Glomerular visceral epithelial cell (primary cell): ENCODE results near the gene RIMKLA.

Experiments
- DNase-seq: peaks from one replicate; pipeline ENCODE4 v3.0.0-alpha.2; 2016; ENCODE audit errors: extremely low spot score

Gene RIMKLA, protein sequence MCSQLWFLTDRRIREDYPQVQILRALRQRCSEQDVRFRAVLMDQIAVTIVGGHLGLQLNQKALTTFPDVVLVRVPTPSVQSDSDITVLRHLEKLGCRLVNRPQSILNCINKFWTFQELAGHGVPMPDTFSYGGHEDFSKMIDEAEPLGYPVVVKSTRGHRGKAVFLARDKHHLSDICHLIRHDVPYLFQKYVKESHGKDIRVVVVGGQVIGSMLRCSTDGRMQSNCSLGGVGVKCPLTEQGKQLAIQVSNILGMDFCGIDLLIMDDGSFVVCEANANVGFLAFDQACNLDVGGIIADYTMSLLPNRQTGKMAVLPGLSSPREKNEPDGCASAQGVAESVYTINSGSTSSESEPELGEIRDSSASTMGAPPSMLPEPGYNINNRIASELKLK

DNA sequence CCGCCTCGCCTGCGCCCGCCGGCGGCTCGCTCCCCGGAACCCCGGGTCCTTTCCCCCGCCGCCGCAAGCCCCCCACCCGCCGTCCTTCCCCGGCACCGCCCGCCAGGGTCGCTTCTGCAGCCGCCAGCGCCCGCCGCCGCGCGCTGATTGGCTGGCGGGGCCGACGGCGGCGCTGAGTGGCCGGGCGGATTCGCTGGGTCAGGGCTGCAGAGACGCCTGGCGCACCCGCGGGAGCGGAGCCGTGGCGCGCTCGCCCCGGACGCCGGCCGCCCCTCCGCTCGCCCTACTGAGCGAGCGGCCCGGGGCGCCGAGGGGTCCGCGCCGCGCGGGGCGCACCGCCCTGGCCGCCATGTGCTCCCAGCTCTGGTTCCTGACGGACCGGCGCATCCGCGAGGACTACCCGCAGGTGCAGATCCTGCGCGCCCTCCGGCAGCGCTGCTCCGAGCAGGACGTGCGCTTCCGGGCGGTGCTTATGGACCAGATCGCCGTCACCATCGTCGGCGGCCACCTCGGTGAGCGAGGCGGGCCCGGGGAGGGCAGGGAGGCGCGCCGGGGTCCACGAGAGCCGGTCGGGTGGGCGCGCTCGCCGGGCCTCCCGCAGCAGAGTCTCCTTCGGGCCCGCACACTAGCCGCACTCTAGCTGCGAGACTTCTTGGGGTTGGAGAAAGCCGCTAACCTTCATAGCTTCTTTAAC, at the start of gene RIMKLA:
RIMKLA (plus strand) TSS at position 207 of the 694 bp plus-strand sequence; CDS start at position 350, 143 bp downstream.
- peak; percentile 54 for DNase-seq

DNA sequence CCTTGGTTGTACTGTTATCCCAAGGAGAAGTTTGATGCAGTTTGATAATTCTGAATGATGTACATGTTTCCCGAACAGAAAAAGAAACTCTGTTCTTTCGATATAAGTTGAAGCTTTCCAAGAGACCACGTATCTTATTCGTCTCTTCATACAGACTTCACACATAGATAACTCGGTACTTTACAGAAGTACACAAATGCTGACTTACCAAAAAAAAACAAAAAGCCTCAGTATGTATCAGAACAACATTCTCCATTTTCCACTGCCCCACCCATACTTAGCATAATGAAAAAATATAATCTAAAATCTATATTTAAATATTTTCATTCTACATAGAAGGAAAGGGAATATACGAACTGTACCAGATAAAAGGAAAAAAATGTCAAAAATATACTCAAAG, 47.7 kb upstream of the RIMKLA start:
- DNase-seq = no peak

DNA sequence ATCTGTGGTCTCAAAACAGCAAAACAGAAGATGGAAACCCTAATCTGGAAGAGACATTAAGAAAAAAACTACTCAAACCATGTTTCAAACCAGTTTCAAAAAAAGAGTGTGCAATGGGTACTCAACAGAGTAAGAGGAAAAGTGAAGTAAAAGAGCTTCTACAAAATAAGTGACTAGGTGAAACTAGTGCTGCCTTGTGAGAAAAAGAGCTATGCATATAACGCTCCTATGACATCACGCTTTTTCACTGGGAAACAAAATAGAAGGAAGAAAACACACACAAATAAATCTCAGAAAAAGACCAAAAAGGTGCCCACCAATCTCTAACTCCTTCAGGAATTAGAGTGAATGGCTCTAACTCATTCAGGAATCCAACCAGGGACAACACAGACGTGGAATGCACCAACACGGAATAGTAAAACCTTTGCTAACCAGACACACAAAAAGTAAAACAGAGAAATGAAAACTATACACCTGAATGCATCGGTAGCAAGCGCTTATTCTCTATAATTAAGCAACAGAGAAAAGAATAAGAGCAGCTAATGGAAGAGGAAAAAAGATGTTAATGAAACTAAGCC, 46.8 kb upstream of the RIMKLA start:
- no peak for DNase-seq

DNA sequence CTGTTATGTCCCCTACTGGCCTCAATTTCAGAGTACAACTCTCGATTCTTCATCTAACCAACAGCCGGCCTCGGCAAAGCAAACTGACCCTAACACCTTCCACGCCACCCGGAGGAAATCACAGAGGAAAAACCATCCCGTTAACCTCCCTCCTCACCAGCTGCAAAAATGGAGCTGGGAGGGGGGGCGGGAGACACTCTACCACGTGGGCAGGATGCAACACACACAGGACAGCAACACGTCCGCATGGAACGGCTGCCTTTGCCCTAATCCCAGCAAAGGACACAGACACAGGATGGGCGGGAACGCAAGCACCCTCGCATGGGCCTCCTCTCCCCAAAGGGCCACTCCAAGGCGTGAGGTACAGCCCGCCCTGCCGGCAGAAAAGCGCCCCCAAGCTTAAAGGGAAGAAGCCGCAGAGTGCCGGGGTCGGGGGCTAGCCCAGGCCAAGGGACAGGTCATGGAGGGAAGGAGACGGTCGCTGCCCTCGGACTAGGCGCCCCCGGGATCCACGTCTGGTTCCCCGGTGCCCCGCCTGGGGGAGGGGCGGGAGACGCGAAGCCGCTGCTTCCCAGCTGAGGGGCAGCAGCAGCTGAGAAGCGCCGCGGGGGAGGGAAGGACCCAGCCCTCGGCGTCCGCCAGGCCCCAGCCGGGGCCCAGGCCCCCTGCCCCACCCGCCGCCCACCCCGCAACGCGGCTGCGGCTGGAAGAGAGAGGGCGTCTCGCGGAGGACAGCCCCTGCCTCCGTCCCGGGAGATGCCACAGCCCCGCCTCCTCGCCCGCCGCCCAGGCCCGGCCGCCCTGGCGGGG, 46.1 kb upstream of the RIMKLA start:
- DNase-seq = peak; percentile 63

DNA sequence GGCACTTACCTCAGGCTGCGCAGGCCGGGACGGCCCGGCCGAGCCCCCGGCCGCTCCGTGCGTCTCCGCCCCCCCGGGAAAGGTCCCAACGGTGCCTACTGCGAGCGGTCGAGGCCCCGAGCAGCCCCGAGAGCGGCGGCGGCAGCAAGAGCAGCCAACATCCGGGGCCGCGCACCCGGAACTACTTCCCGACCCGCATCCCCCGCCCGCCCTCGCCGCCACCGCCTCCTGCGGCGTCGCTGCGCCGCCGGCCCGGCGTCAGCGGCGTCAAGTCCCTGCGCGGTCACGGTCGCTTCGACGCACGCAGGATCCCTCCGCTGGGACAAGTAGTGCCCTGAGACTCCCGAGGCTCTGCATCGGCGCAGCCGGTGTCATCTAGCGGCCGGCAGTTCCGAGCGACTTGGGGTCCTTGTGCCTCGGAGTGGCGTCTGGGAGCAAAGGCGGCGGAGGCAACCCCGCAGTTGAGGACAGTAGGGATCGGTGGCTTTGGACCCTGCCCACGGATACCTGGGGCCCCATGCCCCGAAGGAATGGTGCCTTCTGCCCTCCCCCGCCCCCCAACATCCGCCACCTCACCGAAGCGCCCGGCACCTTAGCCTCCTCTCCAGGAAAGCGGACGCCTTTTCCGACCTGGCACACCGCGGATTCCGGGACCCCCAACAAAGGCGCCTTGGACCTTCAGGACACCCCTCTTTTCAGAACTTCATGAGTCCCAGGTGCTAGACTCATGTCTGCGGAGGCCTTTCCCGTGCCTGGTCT, 45.4 kb upstream of the RIMKLA start, which contains the start of gene FOXJ3:
FOXJ3 (minus strand) TSS at position 186 of the 759 bp plus-strand sequence. CDS start 24,142 bp downstream, outside the sequence.
- DNase-seq = peak; percentile 95

DNA sequence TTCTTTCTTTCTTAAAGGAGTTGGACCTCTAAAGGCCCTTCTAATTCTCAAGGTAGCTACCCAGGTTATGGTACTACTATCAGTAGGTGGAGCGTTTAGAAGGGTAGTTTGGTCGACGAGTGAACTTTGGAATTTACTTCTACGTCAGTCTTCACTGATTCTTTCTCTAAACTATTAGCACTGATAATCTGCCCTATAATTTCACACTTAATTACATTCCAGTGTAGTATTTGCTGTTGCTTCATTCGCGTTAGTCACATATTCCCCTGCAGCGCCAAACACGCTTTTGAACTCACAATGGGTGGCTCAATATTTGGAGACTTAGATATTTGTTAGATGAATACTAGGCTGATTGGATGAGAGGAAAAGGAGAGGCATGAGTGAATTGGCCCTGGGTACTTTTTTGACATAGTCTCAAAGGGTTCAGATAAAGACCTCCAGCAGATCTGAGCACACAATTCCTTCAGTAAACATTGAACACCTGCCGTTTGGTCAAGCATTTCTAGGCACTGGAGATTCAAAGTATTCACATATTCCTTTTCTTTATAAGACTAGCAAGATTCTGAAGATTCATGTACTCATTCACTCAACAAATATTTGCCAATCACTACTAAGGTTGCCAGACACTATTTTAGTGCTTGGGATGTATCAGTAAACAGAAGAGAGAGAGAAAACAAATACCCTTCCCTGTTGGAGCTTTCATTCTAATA, 44.6 kb upstream of the RIMKLA start:
- no peak for DNase-seq

DNA sequence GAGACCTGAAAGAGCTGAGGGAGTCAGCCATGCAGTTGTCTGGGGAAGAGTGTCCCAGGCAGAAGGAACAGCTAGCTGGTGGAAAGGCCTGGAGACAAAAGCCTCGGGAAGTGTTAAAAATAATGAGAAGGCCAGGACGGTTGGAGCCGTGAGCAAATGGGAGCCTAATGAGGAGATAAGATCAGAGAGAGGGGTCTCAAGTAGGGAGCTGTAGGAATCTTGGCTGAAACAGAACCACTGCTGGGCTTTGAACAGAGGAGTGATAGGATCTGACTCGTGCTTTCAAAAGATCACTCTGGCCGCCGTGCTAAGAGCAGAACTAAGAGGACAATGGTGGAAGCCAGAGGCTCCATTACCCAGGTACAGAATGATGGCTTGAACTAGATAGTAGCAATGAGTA, 43.6 kb upstream of the RIMKLA start:
- DNase-seq = no peak

DNA sequence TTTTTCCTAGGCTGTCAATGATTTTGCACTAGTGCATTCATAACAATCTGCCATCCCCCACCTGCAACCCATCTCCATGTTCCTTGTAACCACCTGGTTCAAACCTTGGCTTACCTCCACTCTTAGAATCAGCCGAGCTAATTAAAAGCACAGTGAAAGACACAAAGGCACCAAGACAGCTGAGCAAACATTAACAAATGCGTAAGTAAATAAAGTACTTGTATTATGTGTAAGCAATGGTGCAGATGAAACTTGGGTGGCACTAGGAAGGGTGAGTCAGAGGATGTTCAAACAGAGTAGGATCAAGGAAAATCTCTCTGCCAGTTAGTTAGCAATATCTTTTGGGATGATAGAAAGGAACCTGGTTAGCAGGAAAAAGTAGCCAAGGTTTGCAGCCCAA, 40.5 kb upstream of the RIMKLA start:
- peak; percentile 23 for DNase-seq

DNA sequence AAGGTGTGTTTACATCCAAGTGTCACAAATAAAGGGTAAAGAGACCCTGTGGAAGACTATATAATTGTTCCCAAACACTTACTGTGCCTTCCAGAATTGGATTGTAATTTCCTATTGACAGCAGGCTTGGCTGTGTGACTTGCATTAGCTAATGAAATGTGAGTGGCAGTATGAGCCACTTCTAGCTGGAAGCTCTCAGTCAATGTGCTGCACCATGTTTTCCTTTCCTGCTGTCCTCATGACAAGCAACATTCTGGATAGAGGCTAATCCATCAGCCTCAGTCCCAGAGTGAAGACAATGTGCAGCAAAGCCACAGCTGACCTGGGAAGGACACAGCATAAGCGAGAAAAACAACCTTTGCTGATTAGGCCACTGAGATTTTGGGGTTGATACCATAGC, 39.7 kb upstream of the RIMKLA start:
- DNase-seq = no peak

DNA sequence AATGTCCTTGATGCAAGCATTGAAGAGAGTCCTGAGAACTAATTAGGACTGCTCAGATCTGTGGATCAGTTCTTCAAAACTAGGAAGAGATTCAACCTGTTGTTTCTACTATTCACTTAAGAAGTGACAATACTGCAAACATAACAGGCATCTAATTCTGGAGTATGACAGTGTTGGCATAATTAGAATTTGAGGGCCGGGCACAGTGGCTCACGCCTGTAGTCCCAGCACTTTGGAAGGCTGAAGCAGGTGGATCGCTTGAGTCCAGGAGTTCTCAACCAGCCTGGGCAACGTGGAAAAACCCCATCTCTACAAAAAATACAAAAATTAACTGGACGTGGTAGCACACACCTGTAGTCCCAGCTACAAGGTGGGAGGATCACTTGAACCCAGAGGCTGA, 37.5 kb upstream of the RIMKLA start:
- no peak for DNase-seq

DNA sequence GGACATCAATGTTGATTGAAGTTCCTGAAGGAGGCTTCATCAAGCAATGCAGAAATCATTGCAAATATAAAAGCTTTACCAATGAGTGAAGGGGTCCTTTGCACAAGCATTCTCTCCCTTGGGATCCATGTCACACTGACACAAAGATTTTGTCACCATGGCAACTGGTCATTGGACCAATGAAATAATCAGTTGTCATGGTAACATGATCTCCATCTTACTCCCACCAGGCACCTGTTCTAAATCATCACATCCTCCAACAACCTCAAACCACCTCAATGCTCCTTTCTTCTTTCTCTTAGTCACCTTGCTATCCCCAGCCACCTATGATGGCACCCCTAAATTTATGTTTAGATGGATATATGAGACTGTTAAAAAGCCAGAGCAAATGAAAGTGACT, 32.1 kb upstream of the RIMKLA start:
- DNase-seq = no peak

DNA sequence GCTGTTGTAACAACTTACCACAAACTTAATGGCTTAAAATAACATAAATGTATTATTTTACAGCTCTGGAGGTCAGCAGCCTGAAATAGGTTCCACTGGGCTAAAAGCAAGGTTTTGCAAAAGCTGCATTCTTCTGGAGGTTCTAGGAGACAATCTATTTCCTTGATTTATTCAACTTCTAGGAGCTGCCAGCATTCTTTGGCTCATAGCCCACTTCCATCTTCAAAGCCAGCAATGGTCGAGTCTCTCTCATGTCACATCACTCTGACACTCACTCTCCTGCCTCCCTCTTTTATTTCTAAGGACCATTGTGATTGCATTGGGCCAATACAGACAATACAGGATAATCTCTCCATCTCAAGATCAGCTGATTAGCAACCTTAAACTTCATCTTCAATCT, 30.5 kb upstream of the RIMKLA start:
- no peak for DNase-seq

DNA sequence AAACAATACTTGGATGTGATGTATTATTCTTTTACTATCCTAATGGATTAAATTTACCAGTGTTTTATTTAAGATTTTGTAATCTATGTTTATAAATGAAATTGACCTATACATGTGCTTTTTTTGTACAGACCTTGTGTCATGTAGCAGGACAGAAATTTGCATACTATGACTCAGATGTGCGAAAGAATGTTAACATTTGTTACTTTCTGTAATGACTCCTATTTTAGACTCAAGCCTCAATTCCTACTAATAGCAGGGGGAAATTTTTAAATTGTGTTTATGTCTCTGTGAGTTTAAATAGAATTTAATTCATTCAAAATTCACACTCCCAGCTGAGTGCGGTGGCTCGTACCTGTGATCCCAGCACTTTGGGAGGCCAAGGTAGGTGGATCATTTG, 21.8 kb upstream of the RIMKLA start:
- no peak for DNase-seq

DNA sequence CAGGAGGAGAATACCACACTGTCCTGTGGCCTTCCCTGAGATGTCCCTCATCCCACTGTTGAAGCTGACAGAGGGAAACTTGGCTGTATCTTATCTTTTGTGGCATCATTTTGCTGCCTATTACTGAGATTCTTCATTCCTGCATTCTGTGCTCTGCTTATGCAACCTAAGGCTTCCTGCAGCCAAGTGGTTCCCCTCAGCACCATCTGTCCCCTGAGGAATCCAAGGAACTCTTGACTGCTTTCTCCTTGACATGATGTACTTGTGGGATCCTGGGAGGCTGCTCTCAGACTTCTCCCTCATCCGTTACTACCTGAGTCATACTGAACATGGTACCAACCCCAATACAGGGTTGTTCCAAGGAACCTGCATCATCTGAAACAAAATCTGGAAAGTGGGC, 21.1 kb upstream of the RIMKLA start:
- DNase-seq = no peak

DNA sequence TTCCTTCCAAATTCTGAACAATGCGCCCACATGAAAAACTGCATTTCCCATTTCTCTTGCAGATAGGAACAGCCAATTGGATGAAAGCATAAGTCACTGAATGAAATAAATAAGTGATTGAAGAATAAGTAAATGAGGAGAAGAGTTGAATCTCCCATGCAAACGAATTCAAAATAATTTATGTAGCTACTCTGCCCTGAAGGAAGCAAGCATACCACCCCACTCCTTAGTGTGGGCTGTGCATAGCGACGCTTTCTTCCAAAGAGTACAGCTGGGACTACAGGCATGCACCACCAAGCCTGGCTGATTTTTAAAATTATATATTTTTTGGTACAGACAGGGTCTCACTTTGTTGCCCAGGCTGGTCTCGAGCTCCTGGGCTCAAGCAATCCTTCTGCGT, 16.5 kb upstream of the RIMKLA start:
- no peak for DNase-seq

DNA sequence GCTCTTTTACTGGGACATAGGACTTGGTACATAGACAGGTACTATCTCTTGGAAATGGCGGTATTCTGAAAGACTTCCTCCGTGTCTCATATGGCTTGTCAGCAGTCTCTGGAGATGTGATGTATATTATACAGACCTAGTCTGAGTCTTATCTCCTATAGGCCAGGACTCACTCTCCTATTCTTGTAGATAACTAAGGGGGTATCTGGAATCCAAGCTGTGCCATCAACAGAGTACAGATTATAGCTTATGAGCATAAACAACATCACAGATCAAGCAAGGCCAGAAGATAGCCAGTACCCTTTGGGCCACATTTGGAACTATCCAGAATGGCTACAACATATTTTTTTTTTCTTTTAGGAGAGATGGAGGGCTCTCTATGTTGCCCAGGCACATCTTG, 16.1 kb upstream of the RIMKLA start:
- DNase-seq = no peak

DNA sequence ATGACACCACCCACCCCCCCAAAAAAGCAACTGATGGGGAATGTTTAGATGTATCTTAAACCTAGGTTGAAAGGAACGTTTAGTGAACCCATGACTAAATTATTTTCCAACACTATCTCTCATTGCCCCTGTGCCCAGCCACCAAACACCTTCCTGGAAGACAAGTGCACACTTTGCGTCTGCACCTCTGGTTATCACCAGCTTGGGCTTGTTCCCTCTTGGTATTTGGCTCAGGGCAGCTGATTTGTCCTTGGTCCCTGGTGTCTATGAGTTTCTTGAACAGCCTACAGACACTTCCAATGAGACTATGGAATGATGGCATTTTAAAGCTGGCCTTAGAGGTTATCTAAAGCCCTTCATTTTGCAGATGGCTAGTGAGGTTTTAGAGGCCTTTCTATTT, 15.5 kb upstream of the RIMKLA start:
- no peak for DNase-seq

DNA sequence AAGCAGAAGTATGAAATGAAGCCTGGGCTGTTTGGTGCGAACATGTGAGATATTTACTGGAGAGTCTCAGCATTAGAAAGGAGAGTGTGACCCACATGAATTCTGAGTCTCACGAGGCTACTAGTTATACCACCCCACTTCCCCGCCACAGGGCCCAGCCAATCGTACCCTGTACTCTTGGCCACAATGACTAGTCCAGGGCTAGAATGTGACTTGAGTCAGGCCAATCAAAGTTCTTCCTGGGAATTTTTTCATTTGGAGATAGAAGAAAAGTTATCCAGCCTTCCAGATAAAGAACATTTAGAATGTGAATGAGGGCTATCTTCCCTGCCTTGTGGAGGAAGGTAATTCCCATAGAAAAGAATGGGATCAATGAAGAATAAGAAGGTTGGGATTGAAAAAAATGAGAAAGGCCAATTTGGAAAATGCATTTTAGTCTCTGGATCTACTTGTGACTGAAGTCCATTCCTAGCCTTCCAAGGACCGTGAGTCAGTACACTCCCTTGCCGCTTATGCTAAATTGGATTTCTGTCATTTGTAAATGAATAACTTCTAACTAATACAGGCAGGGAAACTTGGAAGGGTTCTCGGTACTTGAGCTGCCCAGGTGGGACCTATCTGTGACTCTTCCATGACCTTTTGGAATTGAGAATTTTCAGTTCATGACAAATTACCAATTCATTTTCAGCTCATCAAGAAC, 12.3 kb upstream of the RIMKLA start:
- DNase-seq = peak; percentile 67

DNA sequence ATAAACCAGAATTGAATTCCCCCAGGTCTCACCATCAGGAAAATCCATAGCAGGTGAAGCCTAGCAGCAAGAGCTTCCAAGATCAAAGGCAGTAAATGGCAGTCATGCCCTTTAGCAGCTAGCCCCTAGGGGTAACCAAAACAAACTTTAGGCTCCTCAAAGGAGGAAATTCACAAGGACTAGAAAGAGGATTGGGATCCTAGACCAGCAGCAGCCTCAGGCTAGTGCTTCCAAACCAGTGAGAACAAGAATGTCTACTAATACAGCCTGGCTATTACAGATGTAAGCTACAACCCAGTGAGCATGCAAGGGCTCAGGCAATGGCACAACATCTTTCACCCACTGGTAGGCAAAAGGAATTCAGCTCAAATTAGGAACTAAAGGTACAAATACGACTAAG, 11.1 kb upstream of the RIMKLA start:
- DNase-seq = no peak
